Lung (tissue), 12 donors: Measurements from ENCODE around the gene CEACAM16. TPM values are rescaled to one million over a fixed set of nuclear protein-coding genes. Genes with fewer than 3 reads are reported as not detected.

Source experiments
- ATAC-seq: fragments of 200-7000 bp; cut with Tn5 transposase; one replicate; pipeline ENCODE4 v1.9.1; 2020; ENCODE audit warnings: moderate number of reproducible peaks; ENCODE audit not compliant: insufficient read depth, low FRiP score
- DNase-seq, 3 donors: peaks; one replicate each; pipeline ENCODE4 v3.0.0-alpha.2; 2013 to 2017
- H3K27ac ChIP-seq, 2 donors: one replicate each; pipeline ENCODE4 v1.5.1; 2013; ENCODE audit warnings: mild to moderate bottlenecking in 2 of 2, moderate library complexity in 2 of 2, control low read depth in 1 of 2, inconsistent platforms in 1 of 2, low read depth in 1 of 2, low read length in 1 of 2
- H3K27me3 ChIP-seq, 3 donors: one replicate each; pipeline ENCODE4 v1.5.1; 2013; ENCODE audit warnings: low read length in 2 of 3; ENCODE audit not compliant: control insufficient read depth in 3 of 3, insufficient read depth in 3 of 3
- H3K36me3 ChIP-seq, 4 donors: one replicate each; pipeline ENCODE4 v1.5.1; 2013; ENCODE audit warnings: low read length in 4 of 4, mild to moderate bottlenecking in 1 of 4, moderate library complexity in 1 of 4; ENCODE audit not compliant: control insufficient read depth in 4 of 4, insufficient read depth in 4 of 4
- H3K4me1 ChIP-seq, 5 donors: one replicate each; pipeline ENCODE4 v1.5.1; 2013; ENCODE audit warnings: low read length in 5 of 5, mild to moderate bottlenecking in 2 of 5, moderate library complexity in 1 of 5; ENCODE audit not compliant: control insufficient read depth in 5 of 5, insufficient read depth in 5 of 5
- H3K4me3 ChIP-seq: one replicate; pipeline ENCODE4 v1.5.1; 2013; ENCODE audit warnings: mild to moderate bottlenecking, control low read depth, moderate library complexity
- H3K9ac ChIP-seq, 2 donors: one replicate each; pipeline ENCODE4 v1.5.1; 2013; ENCODE audit warnings: low read length in 2 of 2, control low read depth in 1 of 2; ENCODE audit not compliant: insufficient read depth in 1 of 2
- H3K9me3 ChIP-seq, 4 donors: one replicate each; pipeline ENCODE4 v1.5.1; 2013; ENCODE audit warnings: low read length in 3 of 4, mild to moderate bottlenecking in 1 of 4, moderate library complexity in 1 of 4; ENCODE audit not compliant: control insufficient read depth in 4 of 4, insufficient read depth in 3 of 4
- CTCF ChIP-seq: IDR thresholded peaks from 2 replicates; pipeline ENCODE4 v1.5.1; 2012; ENCODE audit warnings: mild to moderate bottlenecking; ENCODE audit errors: control extremely low read depth, extremely low read depth
- WGBS, 2 donors: extraction: QIAGEN DNeasy Blood & Tissue Kit; methylation state at CpG; one replicate each; pipeline ENCODE4 v1.1.7; 2013; 5-methylcytosine and 5-hydroxymethylcytosine counted together
- polyA plus RNA-seq, 2 donors: library from polyadenylated mRNA; stranded (reverse); fragments of 200-250 nt; gene quantifications; one replicate each; pipeline ENCODE4 v1.2.1, GENCODE V29; 2013
- total RNA-seq, 2 donors: library from RNA; depleted of rRNA in 1 of 2; stranded (reverse); fragments of >200 nt in 1 of 2; gene quantifications; one replicate each; pipeline ENCODE4 v1.2.1, GENCODE V29; 2014 to 2021
- donor health status: control.
- donor health status: control.
- donor health status: Bipolar disorder and iron deficiency.
- donor health status: healthy.
- donor health status: DM: yes; HTN: yes; CAD: no.

The CEACAM16 gene
- total and polyA plus RNA-seq, 4 donors = 0.26 TPM; not detected in 3

- no peak overlapping the region for H3K9ac ChIP-seq
- DNase-seq (peak; percentile 81 to 86 (median 86)), ATAC-seq (peak; percentile 92)
- H3K27ac ChIP-seq = peak overlapping the region in 1 of 2 donors; percentile 42
- H3K4me3 ChIP-seq = no peak overlapping the region
- H3K4me1 ChIP-seq = peaks cover 0 to 20% (median 5%) of the 10 kb centered on the region in 5 donors
- H3K9me3 ChIP-seq = no peaks in the 10 kb centered on the region
- no peaks in the 10 kb centered on the region for H3K27me3 ChIP-seq
- no peaks in the 10 kb centered on the region for H3K36me3 ChIP-seq
- TF ChIP-seq CTCF = peak; percentile 98
- whole genome bisulfite sequencing, 2 donors = 12 to 20% methylated on average over 7 of the region's 7 CpGs
Measured at GRCh38 chr19:44723952-44724319, 25.0 kb downstream of the CEACAM16 start.

GRCh38 chr19:44725251-44725650, 26.3 kb downstream of the CEACAM16 start:
- Histone ChIP-seq H3K27me3 (no peaks in the 10 kb centered on the region), H3K4me3 (no peak overlapping the region), H3K9me3 (no peaks in the 10 kb centered on the region), H3K27ac (no peak overlapping the region), H3K9ac (no peak overlapping the region), H3K36me3 (no peaks in the 10 kb centered on the region), H3K4me1 (peaks cover 0 to 16% (median 2%) of the 10 kb centered on the region in 5 donors)
- no peak for TF ChIP-seq CTCF
- DNase-seq (no peak), ATAC-seq (peak; percentile 12)
- WGBS, 2 donors = 15 to 32% methylated on average over 15 to 18 of the region's 18 CpGs

- no peaks in the 10 kb centered on the region for H3K27me3 ChIP-seq
- no peaks in the 10 kb centered on the region for H3K9me3 ChIP-seq
- WGBS, 2 donors = 75 to 81% methylated on average over 5 of the region's 5 CpGs
- peaks cover 0 to 14% (median 2%) of the 10 kb centered on the region in 5 donors for H3K4me1 ChIP-seq
- no peak for DNase-seq
- no peak overlapping the region for H3K9ac ChIP-seq
- ATAC-seq = no peak
- H3K27ac ChIP-seq = no peak overlapping the region
- H3K36me3 ChIP-seq = no peaks in the 10 kb centered on the region
- H3K4me3 ChIP-seq = no peak overlapping the region
- TF ChIP-seq CTCF = no peak
Measured at GRCh38 chr19:44725684-44726083, 26.7 kb downstream of the CEACAM16 start.

- Histone ChIP-seq H3K4me3 (no peak overlapping the region), H3K9ac (no peak overlapping the region), H3K27me3 (no peaks in the 10 kb centered on the region), H3K36me3 (no peaks in the 10 kb centered on the region), H3K9me3 (no peaks in the 10 kb centered on the region), H3K4me1 (peaks cover 0 to 12% (median 2%) of the 10 kb centered on the region in 5 donors), H3K27ac (no peak overlapping the region)
- ATAC-seq = no peak
- 65 to 79% methylated on average over 12 of the region's 12 CpGs for WGBS, 2 donors
- DNase-seq = no peak
- TF ChIP-seq CTCF = no peak
Measured at GRCh38 chr19:44726465-44726864, 27.5 kb downstream of the CEACAM16 start.
